Activated CD4-positive, alpha-beta T cell treated with anti-CD3 and anti-CD28 coated beads, Interleukin-2, amount 10 ng/mL, durations not matched to agents 7 days and 5 days (primary cell): ENCODE results near the gene IGSF3. TPM values are rescaled to one million over a fixed set of nuclear protein-coding genes. Genes with fewer than 3 reads are reported as not detected.

Experiments
- CTCF ChIA-PET: fragments of 350-600 bp; sonication (Branson Sonifier 250); formaldehyde crosslinking; loops from one replicate; lab custom pipeline; 2021; ENCODE audit warnings: antibody characterized with exemption; lab: Charles Lee
- POLR2A ChIA-PET: fragments of 350-600 bp; sonication (Branson Sonifier 250); formaldehyde crosslinking; loops from one replicate; lab custom pipeline; 2021; ENCODE audit warnings: antibody characterized with exemption; lab: Charles Lee
- DNase-seq: peaks from one replicate; pipeline ENCODE4 v3.0.0-alpha.2; 2020
- H3K27ac Mint-ChIP-seq: one replicate; pipeline ENCODE4 v1.8.0; 2021; ENCODE audit warnings: mild to moderate bottlenecking, moderate library complexity, mixed read lengths
- H3K27me3 Mint-ChIP-seq: one replicate; pipeline ENCODE4 v1.8.0; 2021; ENCODE audit warnings: mixed read lengths
- H3K36me3 Mint-ChIP-seq: one replicate; pipeline ENCODE4 v1.8.0; 2021; ENCODE audit warnings: low read depth, mixed read lengths
- H3K4me1 Mint-ChIP-seq: one replicate; pipeline ENCODE4 v1.8.0; 2021; ENCODE audit warnings: mixed read lengths
- H3K4me3 Mint-ChIP-seq: one replicate; pipeline ENCODE4 v1.8.0; 2021; ENCODE audit warnings: mild to moderate bottlenecking, moderate library complexity, mixed read lengths
- H3K9me3 Mint-ChIP-seq: one replicate; pipeline ENCODE4 v1.8.0; 2021; ENCODE audit warnings: mixed read lengths
- total RNA-seq, 2 experiments: library from RNA; stranded (reverse); gene quantifications; one replicate each; pipeline ENCODE4 v1.2.3, GENCODE V29; 2021

Gene IGSF3
- total RNA-seq, 2 experiments from 2014 or later, result 0.35 to 0.77 TPM

DNA sequence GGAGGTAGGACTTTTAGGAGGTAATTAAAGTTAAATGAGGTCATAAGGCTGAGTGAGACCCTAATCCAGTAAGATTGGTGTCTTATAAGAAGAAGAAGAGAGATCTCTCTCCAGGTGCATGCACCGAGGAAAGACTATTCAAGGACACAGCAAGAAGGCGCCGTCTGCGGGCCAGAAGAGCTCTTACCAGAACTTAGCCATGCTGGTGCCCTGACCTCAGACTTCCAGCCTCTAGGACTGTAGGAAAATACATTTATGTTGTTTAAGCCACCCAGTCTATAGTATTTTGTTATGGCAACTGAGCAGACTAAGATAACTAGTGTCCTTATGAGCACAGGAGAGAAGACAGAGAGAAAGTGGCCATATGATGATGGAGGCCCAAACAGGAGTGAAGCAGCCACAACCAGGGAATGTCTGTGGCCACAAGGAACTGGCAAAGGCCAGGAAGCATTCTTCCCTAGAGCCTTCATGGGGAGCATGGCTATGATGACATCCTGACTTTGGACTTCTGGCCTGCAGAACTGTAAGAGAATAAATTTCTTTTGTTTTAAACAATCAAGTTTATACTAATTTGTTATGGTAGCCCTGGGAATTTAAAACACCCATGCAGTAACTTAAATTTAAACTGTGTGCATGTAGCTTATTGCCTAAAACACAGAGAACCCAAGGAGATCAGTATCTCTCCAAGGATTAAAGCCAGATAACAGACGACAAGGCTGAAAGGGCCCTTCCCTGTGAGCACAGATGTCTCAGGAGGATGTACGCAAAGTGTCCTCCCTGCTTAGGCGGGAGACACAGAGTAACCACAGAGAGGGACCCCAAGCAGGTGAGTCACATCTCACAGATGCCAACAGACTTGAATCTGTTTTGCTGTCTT lies 86.8 kb downstream of the IGSF3 start:
- H3K27ac Mint-ChIP-seq, result no peak overlapping the region
- H3K4me1 Mint-ChIP-seq, result no peaks in the 10 kb centered on the region
- no peaks in the 10 kb centered on the region for H3K36me3 Mint-ChIP-seq
- ChIA-PET POLR2A (no interaction called here), CTCF (no interaction called here)
- no peaks in the 10 kb centered on the region for H3K9me3 Mint-ChIP-seq
- DNase-seq, result no peak
- peaks cover 2% of the 10 kb centered on the region for H3K27me3 Mint-ChIP-seq
- no peak overlapping the region for H3K4me3 Mint-ChIP-seq

DNA sequence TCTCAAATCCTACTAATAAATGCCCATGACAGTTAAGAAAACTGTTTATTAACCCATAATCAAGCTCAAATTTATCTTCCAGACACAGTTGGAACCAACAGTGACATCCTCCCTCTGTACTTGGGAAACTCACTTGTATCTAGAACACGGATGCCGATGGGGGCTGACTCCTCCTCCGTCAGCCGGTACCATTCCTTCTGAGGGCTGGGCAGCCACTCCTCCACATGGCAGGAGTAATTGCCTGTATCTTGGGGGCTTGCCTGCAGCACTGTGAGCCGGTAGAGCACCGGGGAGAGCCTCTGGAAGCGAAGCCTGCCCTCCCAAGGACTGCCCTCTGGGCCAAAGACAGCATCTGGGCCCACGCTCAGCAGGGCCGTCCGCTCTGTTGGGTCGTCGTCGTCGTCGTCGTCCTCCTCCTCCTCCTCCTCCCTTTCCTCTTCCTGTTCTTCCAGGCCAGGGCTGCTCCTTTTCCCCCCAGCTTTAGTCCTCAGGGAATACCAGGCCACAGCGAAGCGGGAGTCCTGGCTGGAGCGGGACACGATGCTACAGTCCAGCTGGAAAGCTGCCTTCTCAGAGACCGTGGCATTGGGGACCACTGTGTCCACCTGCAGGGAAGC lies 88.2 kb downstream of the IGSF3 start:
- CTCF ChIA-PET, result interaction anchor here (0.6 kb wide), 1 partner anchor 9 kb away, joined by 3 read pairs; the partner anchor contains the start of gene CD58
- Mint-ChIP-seq H3K9me3 (no peaks in the 10 kb centered on the region), H3K4me1 (peaks cover 7% of the 10 kb centered on the region), H3K4me3 (no peak overlapping the region), H3K36me3 (no peaks in the 10 kb centered on the region), H3K27me3 (peaks cover 2% of the 10 kb centered on the region), H3K27ac (no peak overlapping the region)
- POLR2A ChIA-PET, result no interaction called here
- DNase-seq, result no peak

DNA sequence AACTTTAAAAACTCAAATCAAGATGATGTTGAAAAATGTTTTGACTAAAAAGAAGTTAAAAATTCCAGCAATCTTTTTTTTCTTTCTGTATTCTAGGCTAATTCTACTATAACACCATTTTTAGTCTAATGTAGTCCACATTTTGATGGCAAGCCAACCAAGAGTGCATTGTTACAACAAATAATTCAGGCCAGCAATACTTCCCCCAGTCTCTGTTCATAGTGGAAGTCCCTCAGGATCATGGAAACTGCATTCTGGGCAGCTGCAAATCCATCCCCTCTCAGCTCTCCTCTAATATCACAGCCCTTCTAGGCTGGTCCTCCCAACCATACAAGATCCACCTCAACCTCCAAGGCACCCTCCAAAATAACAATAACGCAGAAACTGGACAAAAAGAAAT lies 89.0 kb downstream of the IGSF3 start:
- POLR2A ChIA-PET, result no interaction called here
- CTCF ChIA-PET, result interaction anchor here (0.6 to 1.4 kb wide), 2 partner anchors 8 to 22 kb away, joined by 3 read pairs; partner anchors contain the start of gene CD58

DNA sequence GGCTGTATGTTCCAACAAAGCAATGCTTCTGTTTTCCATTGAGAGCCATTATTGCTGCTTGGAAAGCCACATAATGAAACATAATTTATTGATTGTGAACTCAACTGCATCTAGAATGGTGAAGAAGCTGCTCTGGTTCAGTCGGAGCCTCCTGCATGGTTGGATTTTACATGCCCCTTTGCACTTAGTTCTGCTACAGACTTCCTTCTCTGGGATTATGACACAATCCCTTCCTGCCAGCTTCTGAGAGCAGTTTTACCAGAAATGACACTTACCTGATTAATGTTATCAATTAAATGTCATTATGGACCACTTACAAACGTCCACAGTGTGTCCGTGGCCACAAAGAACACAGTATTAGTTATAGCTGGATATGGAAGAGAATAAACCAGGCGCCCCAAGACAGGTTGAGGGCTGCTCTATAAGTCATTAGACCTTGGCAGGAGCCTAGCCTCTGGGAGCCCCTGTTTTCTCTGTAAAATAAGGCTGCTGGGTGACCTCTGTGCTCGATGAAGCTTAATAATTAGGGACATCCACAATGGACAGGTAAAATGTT lies 89.7 kb downstream of the IGSF3 start:
- ChIA-PET CTCF (interaction anchor here (0.5 to 1.4 kb wide), 3 partner anchors 21 to 147 kb away, joined by 3 to 4 read pairs (median 4); no protein-coding TSS in a partner anchor), POLR2A (no interaction called here)
- Mint-ChIP-seq H3K4me1 (peaks cover 9% of the 10 kb centered on the region), H3K4me3 (no peak overlapping the region), H3K27me3 (peaks cover 2% of the 10 kb centered on the region), H3K27ac (no peak overlapping the region), H3K9me3 (no peaks in the 10 kb centered on the region), H3K36me3 (no peaks in the 10 kb centered on the region)
- no peak for DNase-seq

More for the DNA sequence above, 89.0 kb downstream of the IGSF3 start:
- H3K9me3 Mint-ChIP-seq, result no peaks in the 10 kb centered on the region
- no peaks in the 10 kb centered on the region for H3K36me3 Mint-ChIP-seq
- H3K4me3 Mint-ChIP-seq, result no peak overlapping the region
- H3K4me1 Mint-ChIP-seq, result peaks cover 9% of the 10 kb centered on the region
- no peak overlapping the region for H3K27ac Mint-ChIP-seq
- no peak for DNase-seq
- peaks cover 2% of the 10 kb centered on the region for H3K27me3 Mint-ChIP-seq

DNA sequence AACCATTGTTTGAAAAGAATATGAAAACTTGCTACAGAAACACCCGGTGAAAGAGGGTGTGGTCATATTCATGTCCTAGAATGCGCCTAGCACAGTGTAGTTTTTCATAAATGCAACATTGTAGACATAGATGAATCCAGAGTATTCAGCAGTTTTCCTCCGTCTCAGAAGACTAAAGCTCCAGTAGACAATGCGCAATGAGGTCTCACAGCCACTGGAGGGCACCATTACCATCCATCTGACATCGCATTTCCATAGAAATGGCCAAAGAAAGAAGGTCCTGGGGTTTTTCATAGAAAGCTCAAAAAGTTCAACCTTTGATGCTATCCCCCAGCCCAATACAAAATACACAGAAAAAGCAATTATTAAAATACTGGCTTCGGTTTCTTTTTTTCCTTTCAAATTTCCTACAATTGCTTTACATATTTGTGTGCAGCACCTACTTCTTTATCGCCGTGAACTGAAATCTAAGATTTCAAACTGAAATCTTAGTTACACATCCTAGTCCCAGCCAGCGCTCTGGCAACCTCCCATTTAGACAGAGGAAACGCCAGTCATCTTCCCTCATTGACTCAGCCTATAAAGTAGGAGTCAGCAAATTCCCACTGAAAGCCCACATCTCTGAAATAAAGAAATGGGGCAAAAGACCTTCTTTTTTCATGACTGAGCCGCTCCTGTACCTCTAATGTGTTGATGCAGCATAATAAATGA lies 92.8 kb downstream of the IGSF3 start:
- Mint-ChIP-seq H3K9me3 (no peaks in the 10 kb centered on the region), H3K27ac (no peak overlapping the region), H3K4me3 (no peak overlapping the region), H3K36me3 (peaks cover 4% of the 10 kb centered on the region), H3K4me1 (peaks cover 30% of the 10 kb centered on the region), H3K27me3 (peaks cover 5% of the 10 kb centered on the region)
- POLR2A ChIA-PET, result interaction anchor here (0.5 to 0.9 kb wide), 2 partner anchors 94 to 303 kb away, joined by 3 read pairs; no protein-coding TSS in a partner anchor
- peak; percentile 66 for DNase-seq
- CTCF ChIA-PET, result interaction anchor here (0.6 to 1.7 kb wide), 18 partner anchors 10 to 548 kb away, joined by 3 to 14 read pairs (median 4); partner anchors contain the start of genes IGSF3 and TTF2

DNA sequence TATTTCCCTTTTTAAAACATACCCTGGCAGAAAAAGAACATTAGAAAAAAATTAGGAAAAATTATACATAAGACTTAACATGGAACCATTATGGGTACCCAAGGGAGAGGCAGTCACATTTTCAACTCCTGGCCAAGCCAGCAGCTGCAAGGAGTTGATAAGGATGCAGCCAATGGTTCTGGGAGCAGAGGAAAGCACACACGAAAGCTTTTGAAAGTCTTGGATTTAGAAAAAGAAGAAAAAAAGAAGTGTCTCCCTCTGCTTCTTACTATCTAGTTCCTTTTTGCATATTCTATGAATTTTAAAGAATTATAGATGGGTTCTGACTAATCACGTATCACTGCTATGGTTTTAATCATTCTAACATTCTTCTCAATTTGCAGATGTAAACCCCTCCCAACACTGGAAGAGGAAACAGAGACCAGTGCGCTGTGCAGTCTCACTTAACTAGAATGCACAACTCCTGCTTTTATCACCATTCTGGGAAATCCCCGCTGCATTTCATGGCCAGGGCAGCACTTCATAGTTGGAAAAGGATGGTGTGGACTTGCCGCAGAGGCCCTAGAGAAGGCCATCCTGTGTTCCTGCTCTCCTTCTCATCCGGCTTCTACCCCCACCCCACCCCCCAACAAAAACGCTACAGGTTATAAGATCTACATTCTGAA lies 94.0 kb downstream of the IGSF3 start:
- no peak for DNase-seq
- Mint-ChIP-seq H3K4me1 (peaks cover 41% of the 10 kb centered on the region), H3K27me3 (peaks cover 3% of the 10 kb centered on the region), H3K27ac (no peak overlapping the region), H3K36me3 (peaks cover 12% of the 10 kb centered on the region), H3K4me3 (no peak overlapping the region), H3K9me3 (no peaks in the 10 kb centered on the region)
- ChIA-PET POLR2A (no interaction called here), CTCF (interaction anchor here (0.5 to 1.7 kb wide), 8 partner anchors 13 to 487 kb away, joined by 3 to 6 read pairs (median 4); partner anchors contain the start of gene TTF2)

DNA sequence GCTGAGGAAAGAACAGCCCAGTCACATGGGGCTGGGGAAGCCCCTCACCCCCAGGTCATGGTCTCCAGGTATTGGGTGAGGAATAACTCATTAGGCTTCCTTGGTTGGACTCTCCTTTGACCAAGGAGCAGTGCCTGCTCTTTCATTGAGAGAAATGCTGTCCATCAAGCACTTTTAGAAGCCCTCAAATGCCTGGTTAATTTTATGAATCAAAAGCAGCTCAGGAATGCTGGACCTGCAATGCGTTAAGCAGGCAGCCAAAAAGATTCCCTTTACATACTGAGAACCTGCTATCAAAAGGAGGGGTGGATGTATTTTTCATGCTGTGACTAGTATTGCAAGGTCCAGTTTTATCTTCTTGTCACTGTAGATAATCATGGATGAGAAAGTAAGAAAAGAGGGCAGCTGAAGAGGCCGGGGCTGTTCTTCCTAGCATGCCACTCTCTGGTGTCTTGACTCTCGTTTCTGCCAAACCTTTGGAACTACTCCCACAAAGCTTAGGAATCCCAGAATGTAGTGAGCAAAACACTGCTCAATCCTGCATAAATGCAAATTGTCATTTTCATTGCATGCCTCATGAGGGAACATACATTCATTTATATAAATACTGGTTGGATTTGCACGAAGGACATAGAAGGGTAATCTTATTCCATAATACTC lies 94.6 kb downstream of the IGSF3 start:
- DNase-seq, result no peak
- H3K36me3 Mint-ChIP-seq, result peaks cover 14% of the 10 kb centered on the region
- no peak overlapping the region for H3K27ac Mint-ChIP-seq
- ChIA-PET POLR2A (no interaction called here), CTCF (interaction anchor here (0.5 to 1.2 kb wide), 5 partner anchors 36 to 434 kb away, joined by 3 to 4 read pairs (median 3); no protein-coding TSS in a partner anchor)
- peaks cover 48% of the 10 kb centered on the region for H3K4me1 Mint-ChIP-seq
- no peak overlapping the region for H3K4me3 Mint-ChIP-seq
- H3K9me3 Mint-ChIP-seq, result no peaks in the 10 kb centered on the region
- peaks cover 3% of the 10 kb centered on the region for H3K27me3 Mint-ChIP-seq

DNA sequence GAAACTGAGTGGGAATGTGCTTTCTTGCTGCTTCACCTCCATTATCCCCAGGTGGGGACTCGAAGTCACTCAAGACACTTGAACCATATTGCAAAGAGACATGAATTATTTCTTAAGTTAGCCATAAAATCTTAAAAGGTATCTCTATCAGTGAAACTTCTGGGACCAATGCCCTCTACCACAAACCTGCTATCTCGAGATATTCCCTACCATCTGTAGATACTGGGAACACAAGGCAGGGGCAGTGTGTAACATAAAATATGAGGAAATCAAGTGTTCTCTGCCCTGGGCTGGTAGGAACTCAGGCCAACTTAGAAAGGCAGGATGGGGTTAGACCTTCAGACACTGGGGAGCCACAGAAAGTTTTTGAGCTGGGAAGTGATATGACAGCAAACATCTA lies 95.4 kb downstream of the IGSF3 start:
- Mint-ChIP-seq H3K27me3 (peaks cover 3% of the 10 kb centered on the region), H3K9me3 (no peaks in the 10 kb centered on the region), H3K4me3 (peak overlapping the region; percentile 82), H3K36me3 (peaks cover 17% of the 10 kb centered on the region), H3K27ac (peak overlapping the region; percentile 81), H3K4me1 (peaks cover 52% of the 10 kb centered on the region)
- DNase-seq, result no peak
- ChIA-PET POLR2A (no interaction called here), CTCF (interaction anchor here (0.6 to 1.2 kb wide), 4 partner anchors 35 to 1485 kb away, joined by 3 to 4 read pairs (median 3); no protein-coding TSS in a partner anchor)

DNA sequence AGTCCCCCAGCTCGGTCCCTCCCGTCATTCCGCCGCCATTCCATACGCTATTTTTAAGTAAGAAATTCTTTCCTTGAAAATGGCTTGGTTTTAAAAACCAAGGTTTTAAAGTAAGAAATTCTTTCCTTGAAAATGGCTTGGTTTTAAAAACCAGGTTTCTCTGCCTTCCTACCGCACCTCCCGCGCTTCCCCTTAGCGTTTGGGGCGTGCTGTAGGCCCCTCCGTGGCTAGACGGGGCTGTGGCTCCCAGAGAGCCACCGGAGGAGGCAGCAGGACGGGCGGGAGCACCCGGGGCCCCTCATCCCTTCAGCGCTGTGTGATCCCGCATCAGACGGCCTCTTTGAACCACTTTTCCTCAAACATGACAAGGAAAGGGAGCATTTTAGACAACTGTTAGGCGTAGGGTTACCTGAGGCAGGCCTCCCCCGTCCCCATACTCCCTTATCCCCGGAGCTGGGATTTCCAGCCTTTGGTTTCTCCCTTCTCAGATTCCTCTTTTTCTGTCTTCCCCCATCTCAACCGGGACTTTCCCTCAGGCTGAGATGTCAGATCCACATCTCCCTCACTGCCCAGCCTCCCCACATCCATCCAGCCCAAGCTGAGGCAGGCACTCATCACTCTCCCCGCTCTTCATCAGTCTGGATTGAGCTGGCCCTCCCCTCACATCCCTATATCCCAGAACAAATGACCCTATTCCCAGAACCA lies 96.2 kb downstream of the IGSF3 start:
- POLR2A ChIA-PET, result no interaction called here
- Mint-ChIP-seq H3K9me3 (no peaks in the 10 kb centered on the region), H3K4me1 (peaks cover 56% of the 10 kb centered on the region), H3K27me3 (peaks cover 3% of the 10 kb centered on the region), H3K4me3 (peak overlapping the region; percentile 82), H3K36me3 (peaks cover 21% of the 10 kb centered on the region), H3K27ac (peak overlapping the region; percentile 81)
- CTCF ChIA-PET, result interaction anchor here (0.9 to 1.2 kb wide), 4 partner anchors 35 to 881 kb away, joined by 3 to 4 read pairs (median 3); no protein-coding TSS in a partner anchor
- DNase-seq, result no peak

DNA sequence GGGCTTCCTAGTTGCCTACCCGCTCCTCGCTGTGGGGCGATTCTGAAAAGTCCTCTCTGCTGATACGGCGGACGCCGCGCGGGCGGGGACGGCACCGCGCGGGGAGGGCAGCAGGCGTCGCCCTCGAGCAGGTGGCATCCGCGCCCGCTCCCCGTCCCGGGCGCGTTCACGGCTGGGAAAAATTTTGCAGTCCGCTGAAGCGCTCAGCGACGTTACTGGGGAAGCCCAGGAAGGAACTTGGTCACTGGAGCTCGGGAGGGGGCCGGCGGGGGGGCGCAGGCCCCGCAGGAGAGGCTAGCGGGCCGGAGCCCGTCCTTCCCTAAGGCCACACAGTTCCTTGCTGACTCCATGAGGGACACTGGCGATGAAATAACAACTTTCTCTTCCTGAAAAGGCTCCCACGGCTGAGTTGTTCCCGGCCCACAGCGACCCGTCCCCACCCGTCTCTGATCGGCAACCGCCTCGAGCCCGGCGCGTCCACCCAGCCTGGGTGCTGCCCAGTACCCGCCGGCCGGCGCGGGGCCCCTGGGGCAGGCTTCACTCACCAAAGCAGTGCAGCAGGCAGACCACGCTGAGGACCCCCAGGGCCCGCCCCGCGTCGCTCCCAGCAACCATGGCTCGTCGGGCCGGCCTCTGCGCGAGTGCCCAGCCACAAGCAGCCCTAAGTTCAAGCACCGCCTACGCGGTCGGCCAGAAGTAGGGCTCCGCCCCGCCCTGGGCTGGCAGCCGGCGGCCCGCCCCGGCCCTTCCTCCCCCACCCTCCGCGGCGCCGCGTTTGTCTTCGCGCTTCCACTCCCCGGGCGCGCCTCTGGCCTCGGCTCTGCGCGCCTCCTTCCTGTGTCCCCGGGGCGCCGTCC lies 96.9 kb downstream of the IGSF3 start, which contains the start of gene CD58:
TSS of gene CD58 (minus strand) at position 669 of the 857 bp plus-strand sequence. CDS start at position 615, 54 bp downstream.
- peaks cover 28% of the 10 kb centered on the region for H3K36me3 Mint-ChIP-seq
- no peaks in the 10 kb centered on the region for H3K9me3 Mint-ChIP-seq
- ChIA-PET POLR2A (no interaction called here), CTCF (interaction anchor here (0.7 to 1.0 kb wide), 3 partner anchors 8 to 882 kb away, joined by 3 read pairs; no protein-coding TSS in a partner anchor)
- H3K4me3 Mint-ChIP-seq, result peak within 1 kb of the TSS; percentile 82
- DNase-seq, result peak; percentile 81
- H3K4me1 Mint-ChIP-seq, result peaks cover 61% of the 10 kb centered on the region
- peaks cover 3% of the 10 kb centered on the region for H3K27me3 Mint-ChIP-seq
- H3K27ac Mint-ChIP-seq, result peak within 1 kb of the TSS; percentile 82
